B cell (primary cell): ENCODE results near the gene HS2ST1. TPM values are rescaled to one million over a fixed set of nuclear protein-coding genes. Genes with fewer than 3 reads are reported as not detected.

Experiments used
- ATAC-seq: fragments of 200-7000 bp; cut with Tn5 transposase; one replicate; pipeline ENCODE4 v1.10.0; 2021; ENCODE audit warnings: low read depth, mild to moderate bottlenecking, moderate number of reproducible peaks, moderate library complexity
- CTCF ChIA-PET: fragments of 350-600 bp; sonication (Branson Sonifier 250); formaldehyde crosslinking; loops from one replicate; lab custom pipeline; 2021; ENCODE audit warnings: antibody characterized with exemption, inconsistent platforms; lab: Charles Lee
- POLR2A ChIA-PET: fragments of 350-600 bp; sonication (Branson Sonifier 250); formaldehyde crosslinking; loops from one replicate; lab custom pipeline; 2021; ENCODE audit warnings: antibody characterized with exemption; lab: Charles Lee
- DNase-seq: peaks from one replicate; pipeline ENCODE4 v3.0.0; 2013
- H2AFZ ChIP-seq: 2 replicates; pipeline ENCODE4 v1.6.1; 2012; ENCODE audit warnings: mild to moderate bottlenecking, low read depth, low read length; ENCODE audit not compliant: insufficient read depth, poor library complexity, severe bottlenecking
- H3K27ac ChIP-seq, 2 donors: 1 replicate in 1 of 2; 2 replicates in 1 of 2; pipeline ENCODE4 v1.5.1; 2012 to 2013; ENCODE audit warnings: low read length in 2 of 2, mild to moderate bottlenecking in 2 of 2, moderate library complexity in 1 of 2
- H3K27me3 ChIP-seq, 4 experiments: fragments of 200-600 bp in 1 of 4; sonication (generic) in 1 of 4; replicated peaks in 1 of 4; 1 replicate in 2 of 4; 2 replicates in 2 of 4; pipeline versions ENCODE4 v1.6.1 to v1.7.0; 2013 to 2016; ENCODE audit warnings: low read length in 3 of 4, mild to moderate bottlenecking in 2 of 4, mixed read lengths in 1 of 4, moderate library complexity in 1 of 4; ENCODE audit not compliant: insufficient read depth in 4 of 4, control insufficient read depth in 3 of 4; ENCODE audit errors: control extremely low read depth in 1 of 4
- H3K36me3 ChIP-seq, 2 experiments: replicated peaks in 1 of 2; 1 replicate in 1 of 2; 2 replicates in 1 of 2; pipeline versions ENCODE4 v1.6.1 to v1.7.1; 2013; ENCODE audit warnings: low read length in 1 of 2; ENCODE audit not compliant: insufficient read depth in 2 of 2, control insufficient read depth in 1 of 2; ENCODE audit errors: control extremely low read depth in 1 of 2, extremely low read depth in 1 of 2
- H3K4me1 ChIP-seq, 2 donors: fragments of 200-600 bp in 1 of 2; sonication (generic) in 1 of 2; 1 replicate in 1 of 2; 2 replicates in 1 of 2; pipeline versions ENCODE4 v1.5.1 to v1.6.1; 2013 to 2017; ENCODE audit warnings: low read length in 2 of 2; ENCODE audit not compliant: control insufficient read depth in 2 of 2, insufficient read depth in 2 of 2
- H3K4me2 ChIP-seq: replicated peaks from 2 replicates; pipeline ENCODE3; 2012; ENCODE audit warnings: mild to moderate bottlenecking, low read depth, low read length; ENCODE audit not compliant: poor library complexity, severe bottlenecking
- H3K4me3 ChIP-seq, 5 experiments: fragments of 200-600 bp in 1 of 5; sonication (generic) in 1 of 5; 1 replicate in 3 of 5; 2 replicates in 2 of 5; pipeline versions ENCODE4 v1.5.1 to v1.7.0; 2011 to 2016; ENCODE audit warnings: low read length in 4 of 5, mild to moderate bottlenecking in 4 of 5, low read depth in 2 of 5, control low read depth in 1 of 5, moderate library complexity in 1 of 5; ENCODE audit not compliant: insufficient read depth in 1 of 5; ENCODE audit errors: control extremely low read depth in 1 of 5, extremely low read depth in 1 of 5
- H3K79me2 ChIP-seq: fragments of 200-600 bp; sonication (generic); one replicate; pipeline ENCODE4 v1.6.0; 2016; ENCODE audit warnings: low read length; ENCODE audit not compliant: control insufficient read depth, insufficient read depth
- H3K9ac ChIP-seq: fragments of 200-600 bp; sonication (generic); 2 replicates; pipeline ENCODE4 v1.6.1; 2017; ENCODE audit warnings: mild to moderate bottlenecking, low read length, moderate library complexity
- H3K9me3 ChIP-seq, 3 donors: one replicate each; pipeline versions ENCODE4 v1.6.1 to v1.7.1; 2013; ENCODE audit warnings: low read length in 2 of 3; ENCODE audit not compliant: control insufficient read depth in 2 of 3, insufficient read depth in 1 of 3; ENCODE audit errors: control extremely low read depth in 1 of 3
- H4K20me1 ChIP-seq: 2 replicates; pipeline ENCODE4 v1.6.0; 2012; ENCODE audit warnings: mild to moderate bottlenecking, low read length; ENCODE audit not compliant: insufficient read depth, control insufficient read depth, poor library complexity, severe bottlenecking
- H3K27ac Mint-ChIP-seq: one replicate; pipeline ENCODE4 v1.8.0; 2021; ENCODE audit warnings: mixed read lengths
- H3K27me3 Mint-ChIP-seq: one replicate; pipeline ENCODE4 v1.8.0; 2021; ENCODE audit warnings: mixed read lengths
- H3K4me1 Mint-ChIP-seq: one replicate; pipeline ENCODE4 v1.8.0; 2021; ENCODE audit warnings: mixed read lengths
- H3K4me3 Mint-ChIP-seq: one replicate; pipeline ENCODE4 v1.8.0; 2021; ENCODE audit warnings: mixed read lengths
- H3K9me3 Mint-ChIP-seq: one replicate; pipeline ENCODE4 v1.8.0; 2022; ENCODE audit warnings: mixed read lengths; ENCODE audit not compliant: insufficient read depth
- EZH2 ChIP-seq: IDR thresholded peaks from 2 replicates; pipeline ENCODE4 v1.6.1; 2012; ENCODE audit warnings: borderline replicate concordance, low read depth, mild to moderate bottlenecking, moderate library complexity, low read length; ENCODE audit not compliant: insufficient read depth, poor library complexity, severe bottlenecking
- WGBS: methylation state at CpG from one replicate; pipeline ENCODE4 v1.1.5; 2013; ENCODE audit warnings: missing lambda C conversion rate; ENCODE audit not compliant: insufficient coverage; 5-methylcytosine and 5-hydroxymethylcytosine counted together
- intact Hi-C: fragments of 100-400 bp; cut with micrococcal nuclease; formaldehyde crosslinking; loops from one replicate; pipeline ENCODE4 v1.10.0; 2022
- polyA plus RNA-seq: library from polyadenylated mRNA; depleted of rRNA; stranded (reverse); fragments of >200 nt; gene quantifications from 2 replicates; pipeline ENCODE4 v1.2.3, GENCODE V29; 2012
- total RNA-seq, 2 donors: library from RNA; stranded (reverse); fragments of 120-200 nt in 1 of 2; gene quantifications; 1 replicate in 1 of 2; 2 replicates in 1 of 2; pipeline versions ENCODE4 v1.2.3 to v1.2.4, GENCODE V29; 2013 to 2022
- TF ChIP-seq, protein P1 (sequence below): fragments of 200-600 bp; IDR thresholded peaks from one replicate; pipeline ENCODE4 v1.8.0; 2022; ENCODE audit warnings: antibody characterized with exemption, mild to moderate bottlenecking

The HS2ST1 gene
- total and polyA plus RNA-seq, 2 donors (not counting 1 experiment from before 2014, with no cell fraction given) = 3.0 to 16.9 TPM

- Mint-ChIP-seq H3K4me1 (peaks cover 18% of the 10 kb centered on the region), H3K4me3 (no peak overlapping the region), H3K9me3 (no peaks in the 10 kb centered on the region), H3K27me3 (no peaks in the 10 kb centered on the region), H3K27ac (no peak overlapping the region)
- Histone ChIP-seq H3K4me2 (no peak overlapping the region), H3K9me3 (no peaks in the 10 kb centered on the region), H3K36me3 (no peaks in the 10 kb centered on the region), H3K4me3 (no peak overlapping the region), H3K9ac (no peak overlapping the region), H4K20me1 (peaks cover 8% of the 10 kb centered on the region), H3K27ac (no peak overlapping the region), H3K27me3 (no peaks in the 10 kb centered on the region), H3K4me1 (peaks cover 0 to 10% of the 10 kb centered on the region in 2 donors), H3K79me2 (peaks cover 96% of the 10 kb centered on the region), H2AFZ (no peak overlapping the region)
- intact Hi-C loops = no loop called here
- ChIA-PET CTCF (no interaction called here), POLR2A (no interaction called here)
- ATAC-seq = no peak
- no CpG with 5 or more reads among the region's 2 CpGs for WGBS
- TF ChIP-seq EZH2 = no peak
- TF ChIP-seq, protein P1, sequence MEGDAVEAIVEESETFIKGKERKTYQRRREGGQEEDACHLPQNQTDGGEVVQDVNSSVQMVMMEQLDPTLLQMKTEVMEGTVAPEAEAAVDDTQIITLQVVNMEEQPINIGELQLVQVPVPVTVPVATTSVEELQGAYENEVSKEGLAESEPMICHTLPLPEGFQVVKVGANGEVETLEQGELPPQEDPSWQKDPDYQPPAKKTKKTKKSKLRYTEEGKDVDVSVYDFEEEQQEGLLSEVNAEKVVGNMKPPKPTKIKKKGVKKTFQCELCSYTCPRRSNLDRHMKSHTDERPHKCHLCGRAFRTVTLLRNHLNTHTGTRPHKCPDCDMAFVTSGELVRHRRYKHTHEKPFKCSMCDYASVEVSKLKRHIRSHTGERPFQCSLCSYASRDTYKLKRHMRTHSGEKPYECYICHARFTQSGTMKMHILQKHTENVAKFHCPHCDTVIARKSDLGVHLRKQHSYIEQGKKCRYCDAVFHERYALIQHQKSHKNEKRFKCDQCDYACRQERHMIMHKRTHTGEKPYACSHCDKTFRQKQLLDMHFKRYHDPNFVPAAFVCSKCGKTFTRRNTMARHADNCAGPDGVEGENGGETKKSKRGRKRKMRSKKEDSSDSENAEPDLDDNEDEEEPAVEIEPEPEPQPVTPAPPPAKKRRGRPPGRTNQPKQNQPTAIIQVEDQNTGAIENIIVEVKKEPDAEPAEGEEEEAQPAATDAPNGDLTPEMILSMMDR = no peak
- no peak for DNase-seq
These were observed 26.2 kb downstream of the HS2ST1 start for GRCh38 chr1:86940599-86940998.

- H3K27me3 Mint-ChIP-seq = no peaks in the 10 kb centered on the region
These were observed 27.6 kb downstream of the HS2ST1 start for GRCh38 chr1:86942042-86942441.

More at GRCh38 chr1:86942042-86942441, 27.6 kb downstream of the HS2ST1 start:
- H3K9me3 ChIP-seq = no peaks in the 10 kb centered on the region
- H3K9ac ChIP-seq = no peak overlapping the region
- no peaks in the 10 kb centered on the region for H3K27me3 ChIP-seq
- ChIA-PET POLR2A (no interaction called here), CTCF (interaction anchor here (0.6 to 0.9 kb wide), 3 partner anchors 15 to 143 kb away, joined by 3 to 5 read pairs (median 4); no protein-coding TSS in a partner anchor)
- Mint-ChIP-seq H3K4me1 (peaks cover 18% of the 10 kb centered on the region), H3K9me3 (no peaks in the 10 kb centered on the region), H3K4me3 (no peak overlapping the region), H3K27ac (no peak overlapping the region)
- intact Hi-C loops = no loop called here
- DNase-seq (no peak), ATAC-seq (no peak)
- TF ChIP-seq, protein P1 = no peak
- no peak for TF ChIP-seq EZH2
- H2AFZ ChIP-seq = no peak overlapping the region
- peaks cover 8% of the 10 kb centered on the region for H4K20me1 ChIP-seq
- peaks cover 92% of the 10 kb centered on the region for H3K79me2 ChIP-seq
- H3K36me3 ChIP-seq = no peaks in the 10 kb centered on the region
- H3K27ac ChIP-seq = no peak overlapping the region
- no peak overlapping the region for H3K4me2 ChIP-seq
- no CpG with 5 or more reads among the region's 1 CpG for WGBS
- H3K4me3 ChIP-seq = no peak overlapping the region
- peaks cover 0 to 10% of the 10 kb centered on the region in 2 donors for H3K4me1 ChIP-seq
